ENCODE data around the gene CDT1. TPM values are rescaled to one million over a fixed set of nuclear protein-coding genes. Genes with fewer than 3 reads are reported as not detected.

The CDT1 gene
- total and polyA plus RNA-seq, 9 donors = 0.18 to 3.2 (median 0.95) TPM; not detected in 1

GRCh38 chr16:88778271-88778525 is 25.4 kb upstream of the CDT1 start:
- H3K27ac ChIP-seq = no peak overlapping the region
- peaks cover 33% of the 10 kb centered on the region for H3K4me1 ChIP-seq (ENCODE audit: insufficient read depth)
- H3K4me3 ChIP-seq = no peak overlapping the region
- H3K27me3 ChIP-seq = no peaks in the 10 kb centered on the region
- no peak for DNase-seq
- intact Hi-C loops (cut with DNase I) = no loop called here
- TF ChIP-seq POLR2A (IDR thresholded peaks at IDR 0.05) (no peak), EP300 (IDR thresholded peaks at IDR 0.05) (no peak), CTCF (IDR thresholded peaks at IDR 0.05) (no peak)
- no peaks in the 10 kb centered on the region for H3K9me3 ChIP-seq
- H3K36me3 ChIP-seq = no peaks in the 10 kb centered on the region
- whole genome bisulfite sequencing, 3 donors = 85 to 94% (median 87%) methylated on average over 7 of the region's 7 CpGs

GRCh38 chr16:88778541-88779065 is 25.0 kb upstream of the CDT1 start:
- 83 to 91% (median 83%) methylated on average over 29 to 30 of the region's 30 CpGs for WGBS, 3 donors

GRCh38 chr16:88779406-88780141 is 24.0 kb upstream of the CDT1 start:
- WGBS, 3 donors = 45 to 51% (median 48%) methylated on average over 23 to 34 of the region's 34 CpGs
- Histone ChIP-seq H3K4me1 (ENCODE audit: insufficient read depth) (peaks cover 28% of the 10 kb centered on the region), H3K9me3 (no peaks in the 10 kb centered on the region), H3K27ac (no peak overlapping the region), H3K36me3 (no peaks in the 10 kb centered on the region), H3K27me3 (no peaks in the 10 kb centered on the region), H3K4me3 (no peak overlapping the region)
- TF ChIP-seq EP300 (IDR thresholded peaks at IDR 0.05) = no peak
- TF ChIP-seq POLR2A (IDR thresholded peaks at IDR 0.05) = no peak
- TF ChIP-seq CTCF (IDR thresholded peaks at IDR 0.05) = no peak
- peak in 1 of 5 donors; percentile 65 for DNase-seq
- intact Hi-C loops (cut with DNase I) = loop anchor here in 2 of 4 donors (5.0 kb wide), 1 partner anchor 37 kb away; no protein-coding TSS in a partner anchor

More at GRCh38 chr16:88778541-88779065, 25.0 kb upstream of the CDT1 start:
- H3K27ac ChIP-seq = no peak overlapping the region
- intact Hi-C loops (cut with DNase I) = no loop called here
- no peaks in the 10 kb centered on the region for H3K27me3 ChIP-seq
- H3K36me3 ChIP-seq = no peaks in the 10 kb centered on the region
- no peak for DNase-seq
- TF ChIP-seq CTCF (IDR thresholded peaks at IDR 0.05) = no peak
- TF ChIP-seq EP300 (IDR thresholded peaks at IDR 0.05) = no peak
- no peak for TF ChIP-seq POLR2A (IDR thresholded peaks at IDR 0.05)
- no peaks in the 10 kb centered on the region for H3K9me3 ChIP-seq
- H3K4me1 ChIP-seq (ENCODE audit: insufficient read depth) = peaks cover 33% of the 10 kb centered on the region
- H3K4me3 ChIP-seq = no peak overlapping the region

DNA sequence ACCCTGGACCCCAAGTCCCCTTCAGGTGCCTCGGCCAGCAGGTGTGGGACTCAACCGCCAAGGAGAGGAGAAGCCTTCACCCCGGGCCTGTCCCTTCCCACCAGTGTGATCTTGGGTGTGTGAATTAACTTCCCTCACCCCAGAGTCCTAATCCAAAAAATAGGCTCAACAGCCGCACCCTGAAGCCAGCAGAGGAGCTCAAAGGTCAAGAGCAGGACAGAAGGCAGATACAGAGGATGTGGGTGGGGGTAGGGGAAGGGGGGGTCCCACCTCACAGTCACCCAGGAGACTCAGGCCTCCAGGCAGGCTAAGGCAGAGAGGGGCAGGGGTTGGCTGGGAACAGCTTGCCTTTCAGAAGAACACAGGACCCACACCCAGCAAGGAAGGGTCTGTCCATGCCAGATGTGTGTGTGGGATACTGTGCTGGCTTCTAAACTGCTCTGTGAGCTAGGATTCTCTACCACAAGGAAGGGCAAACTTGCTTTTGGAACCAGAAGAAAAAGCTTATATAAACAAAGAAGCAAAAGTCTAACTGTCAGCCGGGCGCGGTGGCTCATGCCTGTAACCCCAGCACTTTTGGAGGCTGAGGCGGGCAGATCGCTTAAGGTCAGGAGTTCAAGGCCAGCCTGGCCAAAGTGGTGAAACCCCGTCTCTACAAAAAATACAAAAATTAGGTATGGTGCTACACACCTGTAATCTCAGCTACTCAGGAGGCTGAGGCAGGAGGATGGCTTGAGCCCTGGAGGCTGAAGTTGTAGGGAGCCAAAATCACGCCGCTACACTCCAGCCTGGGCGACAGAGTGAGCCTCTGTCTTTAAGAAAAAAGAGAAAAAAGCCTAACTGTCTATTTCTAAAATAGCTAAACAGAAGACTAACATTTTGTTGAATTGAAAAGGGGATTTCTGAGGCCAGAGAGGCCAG is 23.2 kb upstream of the CDT1 start:
- Histone ChIP-seq H3K4me1 (ENCODE audit: insufficient read depth) (peaks cover 28% of the 10 kb centered on the region), H3K4me3 (no peak overlapping the region), H3K27me3 (no peaks in the 10 kb centered on the region), H3K9me3 (no peaks in the 10 kb centered on the region), H3K36me3 (no peaks in the 10 kb centered on the region), H3K27ac (no peak overlapping the region)
- no peak for TF ChIP-seq CTCF (IDR thresholded peaks at IDR 0.05)
- TF ChIP-seq POLR2A (IDR thresholded peaks at IDR 0.05) = no peak
- TF ChIP-seq EP300 (IDR thresholded peaks at IDR 0.05) = no peak
- 72 to 80% (median 78%) methylated on average over 13 of the region's 13 CpGs for WGBS, 3 donors
- no peak for DNase-seq
- intact Hi-C loops (cut with DNase I) = loop anchor here in 2 of 4 donors (5.0 kb wide), 1 partner anchor 38 kb away; no protein-coding TSS in a partner anchor

Data from ovary (tissue), 9 donors.